ENCODE results near the gene PRPF19. TPM values are rescaled to one million over a fixed set of nuclear protein-coding genes. Genes with fewer than 3 reads are reported as not detected.

PRPF19 gene
- polyA plus RNA-seq, 1 donor (not counting 4 experiments of a cell fraction or from before 2014, with no cell fraction given) = 35.4 TPM

GRCh38 chr11:60912851-60913528 lies 6.6 kb upstream of the PRPF19 start:
- H3K27me3 ChIP-seq (ENCODE audit: control insufficient read depth, extremely low read depth, insufficient read depth, low read length) = no peaks in the 10 kb centered on the region
- peak overlapping the region; percentile 83 for H2AFZ ChIP-seq (ENCODE audit: control insufficient read depth, low read length)
- no peak for TF ChIP-seq CTCF (optimal IDR thresholded peaks at IDR 0.05 in 1 of 3, IDR thresholded peaks at IDR 0.05 in 1 of 3, conservative IDR thresholded peaks at IDR 0.05 in 1 of 3; ENCODE audit: extremely low read depth in 1 of 3, insufficient read depth in 2 of 3, low read length in 3 of 3)
- TF ChIP-seq EZH2 (IDR thresholded peaks at IDR 0.05; ENCODE audit: low read length) = no peak
- peaks cover 34% of the 10 kb centered on the region for H3K4me1 ChIP-seq (ENCODE audit: control insufficient read depth, extremely low read depth, insufficient read depth, low read length)
- no peak overlapping the region for H3K4me3 ChIP-seq (ENCODE audit: control insufficient read depth in 2 of 3, extremely low read depth in 1 of 3, insufficient read depth in 2 of 3, low read depth in 1 of 3, low read length in 3 of 3)
- H3K9me3 ChIP-seq (ENCODE audit: control insufficient read depth, low read depth, low read length) = no peaks in the 10 kb centered on the region
- peaks cover 22% of the 10 kb centered on the region for H3K79me2 ChIP-seq (ENCODE audit: control insufficient read depth, insufficient read depth, low read length)
- no peak for DNase-seq (ENCODE audit: low read depth, low spot score)
- peak overlapping the region; percentile 71 for H3K4me2 ChIP-seq (ENCODE audit: control insufficient read depth, extremely low read depth, insufficient read depth, low read depth, low read length)
- H3K9ac ChIP-seq (ENCODE audit: control insufficient read depth, extremely low read depth, insufficient read depth, low read length) = peak overlapping the region; percentile 77
- no peak overlapping the region for H3K27ac ChIP-seq (ENCODE audit: control insufficient read depth, insufficient read depth, low read length)
- peaks cover 2% of the 10 kb centered on the region for H3K9me1 ChIP-seq (ENCODE audit: control insufficient read depth, extremely low read depth, insufficient read depth, low read length)
- no peak for FAIRE-seq
- H3K36me3 ChIP-seq (ENCODE audit: control insufficient read depth in 2 of 2, extremely low read depth in 1 of 2, insufficient read depth in 2 of 2, low read length in 2 of 2) = no peaks in the 10 kb centered on the region
- dilution Hi-C loops (cut with MboI; ENCODE audit: extremely low pct_ligation_motif_present, low sequenced_read_pairs) = no loop called here
- H4K20me1 ChIP-seq (ENCODE audit: control insufficient read depth, extremely low read depth, insufficient read depth, low read length) = no peaks in the 10 kb centered on the region

- Histone ChIP-seq H3K4me2 (ENCODE audit: control insufficient read depth, extremely low read depth, insufficient read depth, low read depth, low read length) (no peak overlapping the region), H2AFZ (ENCODE audit: control insufficient read depth, low read length) (no peak overlapping the region), H3K9me3 (ENCODE audit: control insufficient read depth, low read depth, low read length) (no peaks in the 10 kb centered on the region), H3K27me3 (ENCODE audit: control insufficient read depth, extremely low read depth, insufficient read depth, low read length) (no peaks in the 10 kb centered on the region), H3K79me2 (ENCODE audit: control insufficient read depth, insufficient read depth, low read length) (peaks cover 21% of the 10 kb centered on the region), H3K4me3 (ENCODE audit: control insufficient read depth in 2 of 3, extremely low read depth in 1 of 3, insufficient read depth in 2 of 3, low read depth in 1 of 3, low read length in 3 of 3) (no peak overlapping the region), H3K27ac (ENCODE audit: control insufficient read depth, insufficient read depth, low read length) (no peak overlapping the region), H3K9me1 (ENCODE audit: control insufficient read depth, extremely low read depth, insufficient read depth, low read length) (peaks cover 2% of the 10 kb centered on the region), H4K20me1 (ENCODE audit: control insufficient read depth, extremely low read depth, insufficient read depth, low read length) (no peaks in the 10 kb centered on the region), H3K9ac (ENCODE audit: control insufficient read depth, extremely low read depth, insufficient read depth, low read length) (no peak overlapping the region), H3K36me3 (ENCODE audit: control insufficient read depth in 2 of 2, extremely low read depth in 1 of 2, insufficient read depth in 2 of 2, low read length in 2 of 2) (no peaks in the 10 kb centered on the region), H3K4me1 (ENCODE audit: control insufficient read depth, extremely low read depth, insufficient read depth, low read length) (peaks cover 28% of the 10 kb centered on the region)
- TF ChIP-seq EZH2 (IDR thresholded peaks at IDR 0.05; ENCODE audit: low read length) (no peak), CTCF (optimal IDR thresholded peaks at IDR 0.05 in 1 of 3, IDR thresholded peaks at IDR 0.05 in 1 of 3, conservative IDR thresholded peaks at IDR 0.05 in 1 of 3; ENCODE audit: extremely low read depth in 1 of 3, insufficient read depth in 2 of 3, low read length in 3 of 3) (no peak)
- FAIRE-seq = no peak
- dilution Hi-C loops (cut with MboI; ENCODE audit: extremely low pct_ligation_motif_present, low sequenced_read_pairs) = no loop called here
- no peak for DNase-seq (ENCODE audit: low read depth, low spot score)
Measured at GRCh38 chr11:60912223-60912850, 6.0 kb upstream of the PRPF19 start.
